ENCODE measurements around the gene FAM118B.

DNA sequence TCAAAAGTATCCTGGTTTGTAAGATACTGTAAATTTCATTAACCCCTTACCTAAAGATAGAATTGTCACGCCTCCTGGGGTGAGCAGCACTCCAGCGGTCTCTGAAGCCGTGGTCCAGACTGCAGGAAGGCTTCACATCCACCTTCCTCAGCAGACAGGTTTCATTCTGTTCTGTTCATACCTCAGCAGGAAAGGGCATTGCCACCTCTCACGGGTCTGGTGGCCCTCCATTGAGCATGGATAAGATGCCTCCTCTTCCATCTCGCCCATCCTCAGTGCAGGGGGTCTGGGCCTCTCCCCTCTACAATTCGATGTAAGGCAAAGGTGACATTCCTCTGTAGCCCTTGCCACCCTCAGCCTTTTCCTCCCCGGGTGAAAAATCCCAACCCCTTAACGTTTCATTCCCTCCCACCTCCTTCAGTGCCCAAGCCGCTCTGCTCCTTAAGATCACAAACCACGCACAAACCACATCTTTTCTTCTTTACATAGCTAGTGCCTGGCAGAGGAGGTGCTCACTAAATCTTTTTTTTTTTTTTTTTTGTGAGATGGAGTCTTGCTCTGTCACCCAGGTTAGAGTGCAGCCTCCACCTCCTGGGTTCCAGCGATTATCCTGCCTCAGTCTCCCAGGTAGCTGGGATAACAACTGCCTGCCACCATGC is 28.7 kb upstream of the FAM118B start:
- TF ChIP-seq, protein P1, sequence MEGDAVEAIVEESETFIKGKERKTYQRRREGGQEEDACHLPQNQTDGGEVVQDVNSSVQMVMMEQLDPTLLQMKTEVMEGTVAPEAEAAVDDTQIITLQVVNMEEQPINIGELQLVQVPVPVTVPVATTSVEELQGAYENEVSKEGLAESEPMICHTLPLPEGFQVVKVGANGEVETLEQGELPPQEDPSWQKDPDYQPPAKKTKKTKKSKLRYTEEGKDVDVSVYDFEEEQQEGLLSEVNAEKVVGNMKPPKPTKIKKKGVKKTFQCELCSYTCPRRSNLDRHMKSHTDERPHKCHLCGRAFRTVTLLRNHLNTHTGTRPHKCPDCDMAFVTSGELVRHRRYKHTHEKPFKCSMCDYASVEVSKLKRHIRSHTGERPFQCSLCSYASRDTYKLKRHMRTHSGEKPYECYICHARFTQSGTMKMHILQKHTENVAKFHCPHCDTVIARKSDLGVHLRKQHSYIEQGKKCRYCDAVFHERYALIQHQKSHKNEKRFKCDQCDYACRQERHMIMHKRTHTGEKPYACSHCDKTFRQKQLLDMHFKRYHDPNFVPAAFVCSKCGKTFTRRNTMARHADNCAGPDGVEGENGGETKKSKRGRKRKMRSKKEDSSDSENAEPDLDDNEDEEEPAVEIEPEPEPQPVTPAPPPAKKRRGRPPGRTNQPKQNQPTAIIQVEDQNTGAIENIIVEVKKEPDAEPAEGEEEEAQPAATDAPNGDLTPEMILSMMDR (IDR thresholded peaks at IDR 0.05; ENCODE audit: low read depth, low read length) = no peak
- TF ChIP-seq POLR2A (IDR thresholded peaks at IDR 0.05; ENCODE audit: extremely low read depth, insufficient read length) = no peak
